CD14-positive monocyte (primary cell): ENCODE data around the gene MORN1. TPM values are rescaled to one million over a fixed set of nuclear protein-coding genes. Genes with fewer than 3 reads are reported as not detected.

Experiments
- DNase-seq, 3 donors: peaks; one replicate each; pipeline ENCODE4 v3.0.0-alpha.2; 2011 to 2022
- H2AFZ ChIP-seq: 2 replicates; pipeline ENCODE4 v1.6.0; 2012; ENCODE audit warnings: mild to moderate bottlenecking, low read depth, low read length, inconsistent platforms; ENCODE audit not compliant: insufficient read depth, poor library complexity, severe bottlenecking
- H3K27ac ChIP-seq, 2 donors: 1 replicate in 1 of 2; 2 replicates in 1 of 2; pipeline ENCODE4 v1.5.1; 2012 to 2013; ENCODE audit warnings: low read length in 2 of 2, control low read depth in 1 of 2, inconsistent platforms in 1 of 2, low read depth in 1 of 2, mild to moderate bottlenecking in 1 of 2
- H3K27me3 ChIP-seq, 2 donors: one replicate each; pipeline versions ENCODE4 v1.6.0 to v1.6.1; 2011 to 2013; ENCODE audit warnings: low read length in 2 of 2; ENCODE audit not compliant: control insufficient read depth in 2 of 2, insufficient read depth in 2 of 2
- H3K36me3 ChIP-seq, 2 donors: replicated peaks in 1 of 2; 1 replicate in 1 of 2; 2 replicates in 1 of 2; pipeline versions ENCODE4 v1.5.1 to v1.6.1; 2012 to 2013; ENCODE audit warnings: low read length in 2 of 2, control low read depth in 1 of 2, inconsistent platforms in 1 of 2, mild to moderate bottlenecking in 1 of 2; ENCODE audit not compliant: insufficient read depth in 2 of 2, control insufficient read depth in 1 of 2
- H3K4me1 ChIP-seq, 2 donors: 1 replicate in 1 of 2; 2 replicates in 1 of 2; pipeline versions ENCODE4 v1.5.1 to v1.6.1; 2012 to 2013; ENCODE audit warnings: low read length in 2 of 2, control low read depth in 1 of 2, inconsistent platforms in 1 of 2, mild to moderate bottlenecking in 1 of 2, moderate library complexity in 1 of 2; ENCODE audit not compliant: insufficient read depth in 2 of 2, control insufficient read depth in 1 of 2
- H3K4me2 ChIP-seq: replicated peaks from 2 replicates; pipeline ENCODE3; 2012; ENCODE audit warnings: low read length, moderate library complexity, mild to moderate bottlenecking; ENCODE audit not compliant: poor library complexity, severe bottlenecking; ENCODE audit errors: extremely low read depth
- H3K4me3 ChIP-seq, 3 experiments: fragments of 200-600 bp in 1 of 3; sonication (generic) in 1 of 3; replicated peaks in 1 of 3; 1 replicate in 2 of 3; 2 replicates in 1 of 3; pipeline ENCODE4 v1.5.1; 2011 to 2013; ENCODE audit warnings: low read length in 3 of 3, mild to moderate bottlenecking in 3 of 3, control low read depth in 2 of 3, low read depth in 2 of 3, inconsistent platforms in 1 of 3, moderate library complexity in 1 of 3
- H3K79me2 ChIP-seq: 2 replicates; pipeline ENCODE4 v1.6.0; 2012; ENCODE audit warnings: mild to moderate bottlenecking, control low read depth, inconsistent platforms, low read length, moderate library complexity; ENCODE audit not compliant: insufficient read depth
- H3K9ac ChIP-seq: 2 replicates; pipeline ENCODE4 v1.6.0; 2017; ENCODE audit warnings: low read length, mild to moderate bottlenecking; ENCODE audit not compliant: insufficient read depth, poor library complexity, severe bottlenecking
- H3K9me3 ChIP-seq, 2 donors: replicated peaks in 1 of 2; 1 replicate in 1 of 2; 2 replicates in 1 of 2; pipeline versions ENCODE4 v1.5.1 to v1.6.1; 2012 to 2013; ENCODE audit warnings: low read length in 2 of 2, control low read depth in 1 of 2; ENCODE audit not compliant: control insufficient read depth in 1 of 2, insufficient read depth in 1 of 2
- H4K20me1 ChIP-seq: 2 replicates; pipeline ENCODE4 v1.6.0; 2012; ENCODE audit warnings: mild to moderate bottlenecking, low read length, control low read depth, moderate library complexity; ENCODE audit not compliant: insufficient read depth
- H3K27ac Mint-ChIP-seq, 7 donors: one replicate each; pipeline ENCODE4 v1.8.0; 2020; ENCODE audit warnings: mild to moderate bottlenecking in 7 of 7, mixed read lengths in 7 of 7, moderate library complexity in 6 of 7, inconsistent platforms in 2 of 7
- H3K27me3 Mint-ChIP-seq, 3 donors: one replicate each; pipeline ENCODE4 v1.8.0; 2021 to 2022; ENCODE audit warnings: low read depth in 3 of 3, mild to moderate bottlenecking in 3 of 3, mixed read lengths in 3 of 3, moderate library complexity in 3 of 3, inconsistent platforms in 1 of 3
- H3K36me3 Mint-ChIP-seq, 2 donors: one replicate each; pipeline ENCODE4 v1.8.0; 2020; ENCODE audit warnings: mixed read lengths in 2 of 2, inconsistent platforms in 1 of 2, mild to moderate bottlenecking in 1 of 2
- H3K4me1 Mint-ChIP-seq: one replicate; pipeline ENCODE4 v1.8.0; 2020; ENCODE audit warnings: mild to moderate bottlenecking, mixed read lengths
- H3K4me3 Mint-ChIP-seq, 2 donors: one replicate each; pipeline ENCODE4 v1.8.0; 2020; ENCODE audit warnings: mild to moderate bottlenecking in 2 of 2, mixed read lengths in 2 of 2, moderate library complexity in 1 of 2
- H3K9me3 Mint-ChIP-seq, 7 donors: one replicate each; pipeline ENCODE4 v1.8.0; 2020 to 2022; ENCODE audit warnings: mixed read lengths in 7 of 7, mild to moderate bottlenecking in 6 of 7, moderate library complexity in 6 of 7, inconsistent platforms in 2 of 7
- WGBS: methylation state at CpG from one replicate; pipeline ENCODE4 v1.1.5; 2013; ENCODE audit warnings: missing lambda C conversion rate; ENCODE audit not compliant: insufficient coverage; 5-methylcytosine and 5-hydroxymethylcytosine counted together
- intact Hi-C, 2 donors: fragments of 100-400 bp; cut with micrococcal nuclease; formaldehyde crosslinking; loops; one replicate each; pipeline versions ENCODE4 v1.15.0 to v1.15.1; 2023
- polyA plus RNA-seq, 3 donors: library from polyadenylated mRNA; depleted of rRNA in 1 of 3; unstranded in 2 of 3; stranded (reverse) in 1 of 3; fragments of 300-500 nt in 2 of 3; fragments of >200 nt in 1 of 3; fragmentation: Illumina TruSeq in 2 of 3; gene quantifications; 1 replicate in 2 of 3; 2 replicates in 1 of 3; pipeline ENCODE4 v1.2.3, GENCODE V29; 2012 to 2021
- TF ChIP-seq, protein P1 (sequence below): fragments of 200-600 bp; IDR thresholded peaks from one replicate; pipeline ENCODE4 v1.8.0; 2022; ENCODE audit warnings: antibody characterized with exemption, mild to moderate bottlenecking

The MORN1 gene
- polyA plus RNA-seq, 3 donors: 1.5 to 3.0 (median 1.7) TPM

DNA sequence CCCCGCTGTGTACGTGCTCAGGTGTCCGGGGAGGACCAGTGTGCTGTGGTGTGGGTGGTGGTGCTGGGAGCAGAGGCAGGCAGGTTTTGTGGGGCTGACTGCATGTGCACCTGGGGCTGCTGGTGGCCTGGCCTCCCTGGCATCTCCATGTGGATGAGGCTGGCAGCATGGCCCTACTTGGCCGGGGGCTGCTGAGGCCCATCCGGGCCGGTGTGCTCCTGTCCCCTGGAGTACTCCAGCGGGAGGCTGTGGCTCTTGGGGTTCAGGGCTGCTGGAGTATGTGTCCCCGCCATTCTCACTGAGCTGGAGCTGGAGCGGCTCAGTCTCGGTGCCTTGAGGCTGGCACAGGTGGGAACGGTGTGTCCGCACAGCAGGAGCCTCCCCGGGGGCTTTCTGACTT, 41.8 kb upstream of the MORN1 start:
- TF ChIP-seq, protein P1, sequence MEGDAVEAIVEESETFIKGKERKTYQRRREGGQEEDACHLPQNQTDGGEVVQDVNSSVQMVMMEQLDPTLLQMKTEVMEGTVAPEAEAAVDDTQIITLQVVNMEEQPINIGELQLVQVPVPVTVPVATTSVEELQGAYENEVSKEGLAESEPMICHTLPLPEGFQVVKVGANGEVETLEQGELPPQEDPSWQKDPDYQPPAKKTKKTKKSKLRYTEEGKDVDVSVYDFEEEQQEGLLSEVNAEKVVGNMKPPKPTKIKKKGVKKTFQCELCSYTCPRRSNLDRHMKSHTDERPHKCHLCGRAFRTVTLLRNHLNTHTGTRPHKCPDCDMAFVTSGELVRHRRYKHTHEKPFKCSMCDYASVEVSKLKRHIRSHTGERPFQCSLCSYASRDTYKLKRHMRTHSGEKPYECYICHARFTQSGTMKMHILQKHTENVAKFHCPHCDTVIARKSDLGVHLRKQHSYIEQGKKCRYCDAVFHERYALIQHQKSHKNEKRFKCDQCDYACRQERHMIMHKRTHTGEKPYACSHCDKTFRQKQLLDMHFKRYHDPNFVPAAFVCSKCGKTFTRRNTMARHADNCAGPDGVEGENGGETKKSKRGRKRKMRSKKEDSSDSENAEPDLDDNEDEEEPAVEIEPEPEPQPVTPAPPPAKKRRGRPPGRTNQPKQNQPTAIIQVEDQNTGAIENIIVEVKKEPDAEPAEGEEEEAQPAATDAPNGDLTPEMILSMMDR: no peak
- Histone ChIP-seq H3K36me3 (no peaks in the 10 kb centered on the region), H3K27me3 (no peaks in the 10 kb centered on the region), H3K9ac (no peak overlapping the region), H3K79me2 (no peaks in the 10 kb centered on the region), H3K9me3 (peaks cover 0 to 13% of the 10 kb centered on the region in 2 donors), H3K4me3 (no peak overlapping the region), H3K27ac (no peak overlapping the region), H3K4me1 (no peaks in the 10 kb centered on the region), H2AFZ (no peak overlapping the region), H3K4me2 (no peak overlapping the region), H4K20me1 (no peaks in the 10 kb centered on the region)
- Mint-ChIP-seq H3K4me1 (no peaks in the 10 kb centered on the region), H3K4me3 (no peak overlapping the region), H3K36me3 (no peaks in the 10 kb centered on the region), H3K9me3 (peaks cover 11 to 15% (median 13%) of the 10 kb centered on the region in 7 donors), H3K27me3 (peaks cover 4 to 16% (median 9%) of the 10 kb centered on the region in 3 donors), H3K27ac (no peak overlapping the region)
- 93% methylated on average over 5 of the region's 13 CpGs for whole genome bisulfite sequencing
- intact Hi-C loops: no loop called here
- DNase-seq: no peak

DNA sequence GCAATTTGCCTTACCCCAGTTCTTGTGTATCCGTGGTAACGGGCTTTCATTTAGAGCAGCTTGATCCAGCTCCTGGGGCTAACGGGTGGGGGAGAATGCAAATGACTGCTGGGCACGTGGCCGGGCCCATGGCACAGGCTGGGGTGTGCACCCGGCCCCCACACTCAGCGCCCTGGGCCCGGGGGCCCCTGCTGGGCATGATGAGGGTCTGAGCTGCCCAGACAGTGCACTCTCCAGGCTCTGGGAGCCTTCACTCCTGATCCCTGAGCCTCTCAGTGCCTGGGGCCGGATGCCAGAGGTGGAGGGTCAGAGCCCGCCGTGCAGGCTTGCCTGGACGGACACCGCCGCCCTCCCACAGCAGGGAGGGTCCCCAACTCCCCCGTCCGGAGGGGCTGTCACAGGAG, 41.1 kb upstream of the MORN1 start:
- DNase-seq: no peak
- TF ChIP-seq, protein P1: no peak
- Mint-ChIP-seq H3K4me3 (no peak overlapping the region), H3K9me3 (peaks cover 11 to 15% (median 13%) of the 10 kb centered on the region in 7 donors), H3K4me1 (no peaks in the 10 kb centered on the region), H3K27me3 (peaks cover 4 to 16% (median 9%) of the 10 kb centered on the region in 3 donors), H3K27ac (no peak overlapping the region), H3K36me3 (no peaks in the 10 kb centered on the region)
- Histone ChIP-seq H3K27me3 (no peaks in the 10 kb centered on the region), H3K9me3 (peaks cover 0 to 13% of the 10 kb centered on the region in 2 donors), H3K27ac (no peak overlapping the region), H4K20me1 (no peaks in the 10 kb centered on the region), H3K79me2 (no peaks in the 10 kb centered on the region), H2AFZ (no peak overlapping the region), H3K4me1 (no peaks in the 10 kb centered on the region), H3K4me2 (no peak overlapping the region), H3K4me3 (no peak overlapping the region), H3K36me3 (no peaks in the 10 kb centered on the region), H3K9ac (no peak overlapping the region)
- intact Hi-C loops: no loop called here
- 94% methylated on average over 13 of the region's 16 CpGs for WGBS
